ENCODE results near the gene DUXB.

DNA sequence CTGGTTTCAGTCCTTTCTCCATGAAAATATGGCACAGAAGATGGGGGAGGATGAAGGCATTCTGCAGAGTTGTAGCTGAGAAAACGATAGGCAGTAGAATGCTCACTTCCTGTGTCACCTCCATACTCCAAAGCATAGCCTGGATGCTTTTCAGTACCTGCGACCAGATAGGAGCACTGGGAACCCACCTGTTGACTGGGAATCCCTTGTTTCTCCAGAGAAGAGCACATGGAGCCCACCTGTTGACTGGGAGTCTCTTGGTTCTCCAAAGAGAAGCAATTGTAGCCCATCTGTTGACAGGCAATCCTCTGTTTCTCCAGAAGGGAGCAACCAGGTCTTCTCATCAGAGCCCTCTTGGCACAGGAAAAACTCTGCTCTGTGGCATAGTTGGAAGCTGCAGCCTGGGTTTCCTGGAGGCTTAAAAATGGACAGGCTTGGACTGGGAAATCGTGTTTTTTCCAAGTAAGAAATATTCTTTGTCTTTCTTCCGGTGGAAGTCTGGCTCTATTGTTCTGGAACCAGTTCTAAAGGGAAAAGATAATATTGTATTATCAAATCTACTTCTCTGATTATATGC is 40.4 kb downstream of the DUXB start:
- no peak for TF ChIP-seq MAX (IDR thresholded peaks at IDR 0.05; ENCODE audit: low read depth, low read length)
- TF ChIP-seq, protein P1, sequence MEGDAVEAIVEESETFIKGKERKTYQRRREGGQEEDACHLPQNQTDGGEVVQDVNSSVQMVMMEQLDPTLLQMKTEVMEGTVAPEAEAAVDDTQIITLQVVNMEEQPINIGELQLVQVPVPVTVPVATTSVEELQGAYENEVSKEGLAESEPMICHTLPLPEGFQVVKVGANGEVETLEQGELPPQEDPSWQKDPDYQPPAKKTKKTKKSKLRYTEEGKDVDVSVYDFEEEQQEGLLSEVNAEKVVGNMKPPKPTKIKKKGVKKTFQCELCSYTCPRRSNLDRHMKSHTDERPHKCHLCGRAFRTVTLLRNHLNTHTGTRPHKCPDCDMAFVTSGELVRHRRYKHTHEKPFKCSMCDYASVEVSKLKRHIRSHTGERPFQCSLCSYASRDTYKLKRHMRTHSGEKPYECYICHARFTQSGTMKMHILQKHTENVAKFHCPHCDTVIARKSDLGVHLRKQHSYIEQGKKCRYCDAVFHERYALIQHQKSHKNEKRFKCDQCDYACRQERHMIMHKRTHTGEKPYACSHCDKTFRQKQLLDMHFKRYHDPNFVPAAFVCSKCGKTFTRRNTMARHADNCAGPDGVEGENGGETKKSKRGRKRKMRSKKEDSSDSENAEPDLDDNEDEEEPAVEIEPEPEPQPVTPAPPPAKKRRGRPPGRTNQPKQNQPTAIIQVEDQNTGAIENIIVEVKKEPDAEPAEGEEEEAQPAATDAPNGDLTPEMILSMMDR (IDR thresholded peaks at IDR 0.05; ENCODE audit: low read depth, low read length), result no peak
- no peak for TF ChIP-seq POLR2A (IDR thresholded peaks at IDR 0.05; ENCODE audit: extremely low read depth, insufficient read length)

Data from NB4 (cell line).